Cerebellar cortex (tissue), 1 donor: ENCODE measurements around the gene RIPPLY3.
"Not testable (repeated sequence)": the region's sequence is repeated elsewhere in the genome, so short reads cannot be mapped to it uniquely, and the experiment has no call there.

Source experiments
- DNase-seq: peaks from one replicate; pipeline ENCODE4 v3.0.0-alpha.2; 2015; ENCODE audit warnings: low spot score

The RIPPLY3 gene

DNA sequence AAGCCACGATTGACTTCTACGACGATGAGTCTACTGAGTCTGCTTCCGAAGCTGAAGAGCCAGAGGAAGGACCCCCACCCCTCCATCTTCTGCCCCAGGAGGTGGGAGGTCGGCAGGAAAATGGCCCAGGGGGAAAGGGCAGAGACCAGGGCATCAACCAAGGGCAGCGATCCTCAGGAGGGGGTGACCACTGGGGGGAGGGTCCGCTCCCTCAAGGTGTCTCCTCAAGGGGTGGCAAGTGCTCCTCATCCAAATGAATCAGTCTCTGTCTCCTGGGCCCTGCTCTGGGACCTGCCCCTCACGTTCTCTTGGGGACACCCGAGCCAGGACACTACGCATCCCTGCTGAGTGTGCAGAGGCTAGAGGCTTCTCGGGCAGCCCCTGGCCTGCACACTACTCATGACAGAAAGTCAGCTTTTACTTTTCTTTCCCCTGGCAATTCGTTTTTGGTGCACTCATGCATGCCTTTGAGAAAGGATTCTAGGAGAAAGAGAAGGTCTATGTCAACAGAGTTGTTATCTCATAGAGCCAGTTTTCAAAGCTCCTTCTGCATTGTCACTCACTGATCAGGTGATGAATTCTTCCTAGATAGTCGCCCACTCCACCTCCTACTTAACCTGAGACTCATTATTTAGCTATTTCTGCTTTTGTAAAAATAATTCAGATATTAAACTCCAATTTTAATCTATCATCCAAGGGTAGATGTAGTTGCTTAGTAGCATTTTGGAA lies 11.6 kb downstream of the RIPPLY3 start:
- no peak for DNase-seq

GRCh38 chr21:37026499-37026898 lies 20.0 kb downstream of the RIPPLY3 start:
- no peak for DNase-seq

DNA sequence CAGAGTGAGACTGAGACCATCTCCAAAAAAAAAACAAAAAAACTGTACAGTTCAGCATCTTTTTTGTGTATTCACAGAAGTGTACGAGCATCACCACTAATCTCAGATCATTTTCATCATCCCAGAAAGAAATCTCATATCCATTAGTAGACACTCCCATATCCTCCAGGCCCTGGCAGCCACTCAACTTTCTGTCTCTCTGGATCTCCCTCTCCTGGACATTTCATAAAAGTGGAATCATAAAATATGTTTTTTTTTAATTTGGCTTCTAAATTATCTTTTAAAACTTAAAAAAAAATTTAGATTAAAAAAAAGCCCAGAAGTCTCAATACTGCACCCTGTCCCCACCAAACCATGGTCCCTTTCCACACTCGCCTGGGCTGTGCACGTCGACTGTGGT lies 22.1 kb downstream of the RIPPLY3 start:
- no peak for DNase-seq

GRCh38 chr21:37030864-37031263 lies 24.4 kb downstream of the RIPPLY3 start:
- no peak for DNase-seq

- DNase-seq = no peak
These were observed 25.8 kb downstream of the RIPPLY3 start for GRCh38 chr21:37032293-37032692.

DNA sequence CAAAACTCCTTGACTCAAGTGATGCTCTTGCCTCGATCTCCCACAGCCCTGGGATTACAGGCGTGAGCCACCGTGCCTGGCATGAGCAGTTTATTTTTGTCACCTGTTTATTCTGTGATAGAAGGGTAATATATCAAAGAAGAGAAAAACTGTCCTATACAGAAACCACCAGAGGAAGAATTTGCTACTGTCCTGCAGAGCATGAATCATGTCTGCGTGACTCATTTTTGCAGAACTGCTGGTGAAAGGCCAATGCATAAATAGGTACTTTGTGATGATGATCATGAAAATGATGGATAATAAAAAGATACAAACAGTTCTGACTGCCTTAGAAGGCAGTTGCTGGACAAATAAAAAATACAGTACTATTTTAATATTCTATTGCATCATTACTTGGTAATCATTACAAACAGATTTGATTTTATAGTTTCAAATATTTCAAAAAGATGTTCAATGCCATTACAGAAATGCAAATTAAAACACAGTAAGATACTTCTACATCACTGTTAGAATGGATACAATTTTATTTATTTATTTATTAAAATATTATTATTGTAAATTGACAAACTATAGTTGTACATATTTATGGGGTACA lies 26.5 kb downstream of the RIPPLY3 start:
- no peak for DNase-seq

GRCh38 chr21:37034394-37034793 lies 27.9 kb downstream of the RIPPLY3 start:
- DNase-seq = not testable (repeated sequence)

DNA sequence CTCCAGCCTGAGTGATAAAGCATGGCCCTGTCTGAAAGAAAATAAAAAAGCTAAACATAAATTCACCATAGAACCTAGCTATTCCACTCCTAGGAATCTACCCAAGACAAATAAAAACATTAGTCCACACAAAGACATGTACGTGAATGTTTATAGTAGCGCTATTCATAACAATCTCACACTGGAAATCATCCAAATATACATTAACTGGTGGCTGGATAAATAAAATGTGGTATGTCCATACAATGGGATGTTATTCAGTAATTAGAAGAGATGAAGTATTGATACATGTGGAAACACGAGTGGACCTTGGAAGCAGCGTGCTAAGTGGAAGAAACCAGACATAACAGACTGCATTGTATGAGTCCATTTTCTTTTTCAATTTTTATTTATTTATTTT lies 29.7 kb downstream of the RIPPLY3 start:
- DNase-seq = no peak

- no peak for DNase-seq
These were observed 33.0 kb downstream of the RIPPLY3 start for GRCh38 chr21:37039411-37040075.

GRCh38 chr21:37040212-37040611 lies 33.7 kb downstream of the RIPPLY3 start:
- DNase-seq = no peak

- DNase-seq = no peak
These were observed 35.3 kb downstream of the RIPPLY3 start for GRCh38 chr21:37041706-37042271.

GRCh38 chr21:37043818-37044217 lies 37.3 kb downstream of the RIPPLY3 start:
- DNase-seq = no peak

DNA sequence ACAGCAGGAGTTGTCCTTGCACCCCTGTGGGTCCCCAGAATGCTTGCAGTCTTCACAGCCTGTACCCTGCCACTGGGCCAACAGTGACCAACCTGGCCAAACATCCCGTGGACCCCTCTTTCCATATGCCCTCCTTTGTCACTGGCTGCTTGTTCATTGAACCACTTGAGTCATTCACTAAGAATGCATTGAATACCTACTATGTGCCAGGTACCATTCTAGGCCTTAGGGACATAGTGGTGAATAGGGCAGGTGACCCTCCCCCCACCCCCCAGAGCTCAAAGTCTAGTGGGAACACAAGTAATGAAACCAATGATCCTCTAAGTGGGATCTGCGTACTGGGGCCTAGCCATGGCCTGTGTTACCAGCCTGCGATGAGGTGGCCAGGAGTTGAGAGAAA lies 38.1 kb downstream of the RIPPLY3 start:
- DNase-seq = no peak

GRCh38 chr21:37045149-37045548 lies 38.6 kb downstream of the RIPPLY3 start:
- DNase-seq = no peak

DNA sequence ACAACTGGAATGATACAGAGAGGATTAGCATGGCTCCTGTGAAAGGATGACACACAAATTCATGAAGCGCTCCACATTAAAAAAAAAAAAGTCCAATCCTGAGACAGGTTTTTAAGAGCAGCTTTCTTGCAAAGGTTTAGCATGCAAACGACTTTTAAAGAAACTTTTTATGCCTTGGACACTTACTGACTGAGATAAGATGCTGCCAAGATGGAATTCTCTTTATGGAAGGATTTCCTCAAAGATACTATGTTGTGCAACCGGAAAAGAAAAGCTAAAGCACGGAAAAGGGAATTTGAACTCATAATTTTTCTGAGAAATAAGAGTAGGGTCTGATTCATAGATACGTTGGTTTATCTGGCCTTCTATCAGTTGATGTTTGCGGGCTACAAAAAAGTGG lies 39.1 kb downstream of the RIPPLY3 start:
- DNase-seq = no peak

GRCh38 chr21:37047079-37047478 lies 40.6 kb downstream of the RIPPLY3 start:
- DNase-seq = no peak

DNA sequence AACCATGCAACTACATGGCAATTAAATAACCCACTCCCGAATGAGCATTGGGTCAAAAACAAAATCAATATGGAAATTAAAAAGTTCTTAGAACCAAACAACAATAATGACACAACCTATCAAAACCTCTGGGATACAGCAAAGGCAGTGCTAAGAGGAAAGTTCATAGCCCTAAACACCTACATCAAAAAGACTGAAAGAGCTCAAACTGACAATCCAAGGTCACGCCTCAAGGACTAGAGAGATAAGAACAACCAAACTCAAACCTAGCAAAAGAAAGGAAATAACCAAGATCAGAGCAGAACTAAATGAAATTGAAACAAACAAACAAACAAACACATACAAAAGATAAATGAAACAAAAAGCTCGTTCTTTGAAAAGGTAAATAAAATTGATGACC lies 43.2 kb downstream of the RIPPLY3 start:
- DNase-seq = not testable (repeated sequence)

DNA sequence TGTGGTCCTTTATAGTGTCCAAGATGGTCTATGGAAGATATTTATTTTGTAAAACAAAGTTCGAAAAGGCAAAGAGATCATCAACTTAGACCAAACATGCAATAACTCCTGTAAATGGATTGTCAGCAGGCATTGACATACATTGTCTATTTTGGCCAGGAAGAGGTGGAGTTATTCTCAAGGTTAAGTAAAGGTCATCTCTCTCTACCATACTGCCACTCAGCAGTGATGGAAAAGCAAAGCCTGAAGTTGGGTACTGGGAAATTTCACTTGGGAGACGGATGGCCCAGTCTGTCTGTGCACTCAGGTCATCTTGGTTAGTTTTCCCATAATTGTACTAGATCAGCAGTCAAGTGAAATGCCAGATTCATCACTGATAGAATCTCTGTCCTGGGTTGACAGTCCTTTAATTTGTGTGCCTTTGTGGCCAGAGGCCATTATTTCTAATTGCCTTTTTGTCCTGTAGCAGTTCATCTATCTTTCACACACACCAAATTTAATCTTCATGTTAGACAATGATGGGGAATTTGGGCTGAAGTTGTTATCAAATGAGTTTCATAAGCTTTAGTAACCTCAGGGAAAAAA lies 48.9 kb downstream of the RIPPLY3 start:
- DNase-seq = no peak

DNA sequence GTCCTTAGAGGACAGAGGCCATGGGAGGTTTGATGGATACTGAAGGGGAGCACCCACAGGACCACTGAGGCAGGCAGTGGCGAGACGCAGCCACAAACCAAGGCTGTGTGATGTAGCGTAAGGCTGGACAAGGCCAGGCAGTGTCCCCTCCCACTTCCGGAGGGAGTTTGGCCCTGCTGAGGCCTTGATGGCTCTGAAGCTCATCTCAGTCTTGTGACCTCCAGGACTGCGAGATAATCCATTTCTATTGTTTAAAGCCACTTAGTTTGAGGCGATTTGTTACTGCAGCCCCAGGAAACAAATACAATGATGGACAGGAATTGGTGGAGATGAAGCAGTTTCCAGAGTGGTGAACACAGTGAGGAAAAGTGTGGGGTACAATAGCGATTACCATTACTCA lies 51.1 kb downstream of the RIPPLY3 start:
- DNase-seq = no peak

GRCh38 chr21:37058261-37058660 lies 51.8 kb downstream of the RIPPLY3 start:
- peak; percentile 18 for DNase-seq

- DNase-seq = no peak
These were observed 52.7 kb downstream of the RIPPLY3 start for GRCh38 chr21:37059181-37059580.

DNA sequence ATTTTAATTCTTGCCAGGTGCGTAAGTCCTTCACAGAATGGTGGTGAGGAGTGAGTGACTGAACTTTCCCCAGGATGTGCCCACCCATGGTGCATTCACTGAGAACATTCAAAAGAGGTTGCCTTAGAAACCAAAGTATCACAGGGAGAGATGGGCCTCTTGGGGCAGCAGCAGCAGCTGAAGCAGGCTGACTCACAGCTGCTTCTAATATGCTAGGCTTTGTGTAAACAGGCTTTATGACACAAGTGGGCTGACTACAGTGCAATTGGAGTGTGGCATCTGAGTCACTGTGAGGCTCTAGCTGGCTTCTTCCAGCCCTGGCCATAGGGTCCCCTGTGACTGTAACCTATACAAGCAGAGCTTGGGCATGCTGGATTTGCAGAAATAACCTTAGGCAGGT lies 53.8 kb downstream of the RIPPLY3 start:
- no peak for DNase-seq
